Neural progenitor cell (in vitro differentiated cells): ENCODE data around the gene UNK. TPM values are rescaled to one million over a fixed set of nuclear protein-coding genes. Genes with fewer than 3 reads are reported as not detected.

Source experiments
- DNase-seq: peaks from one replicate; pipeline ENCODE4 v3.0.0-alpha.2; 2016; ENCODE audit warnings: low spot score
- H2AFZ ChIP-seq: fragments of 200-600 bp; sonication (generic); replicated peaks from 2 replicates; pipeline ENCODE4 v1.6.1; 2016; ENCODE audit warnings: antibody characterized with exemption
- H3F3A ChIP-seq: fragments of 200-600 bp; sonication (generic); 2 replicates; pipeline ENCODE4 v1.6.1; 2016; ENCODE audit warnings: antibody characterized with exemption, low read depth
- H3K27ac ChIP-seq: fragments of 200-600 bp; sonication (generic); 2 replicates; pipeline ENCODE4 v1.5.1; 2016; ENCODE audit warnings: mild to moderate bottlenecking
- H3K27me3 ChIP-seq: fragments of 200-600 bp; sonication (generic); 2 replicates; pipeline ENCODE4 v1.6.1; 2016; ENCODE audit warnings: mild to moderate bottlenecking, moderate library complexity
- H3K36me3 ChIP-seq: fragments of 200-600 bp; sonication (generic); 2 replicates; pipeline ENCODE4 v1.5.1; 2016
- H3K4me1 ChIP-seq: fragments of 200-600 bp; sonication (generic); 2 replicates; pipeline ENCODE4 v1.6.1; 2016; ENCODE audit warnings: mixed run types
- H3K4me2 ChIP-seq: fragments of 200-600 bp; sonication (generic); 2 replicates; pipeline ENCODE4 v1.6.1; 2016
- H3K4me3 ChIP-seq: fragments of 200-600 bp; sonication (generic); 2 replicates; pipeline ENCODE4 v1.5.1; 2016
- H3K79me2 ChIP-seq: fragments of 200-600 bp; sonication (generic); 2 replicates; pipeline ENCODE4 v1.6.1; 2016; ENCODE audit warnings: low read depth
- H3K9ac ChIP-seq: fragments of 200-600 bp; sonication (generic); 2 replicates; pipeline ENCODE4 v1.6.1; 2016
- H3K9me3 ChIP-seq: fragments of 200-600 bp; sonication (generic); 2 replicates; pipeline ENCODE4 v1.5.1; 2016; ENCODE audit warnings: low read depth
- H4K20me1 ChIP-seq: fragments of 200-600 bp; sonication (generic); 2 replicates; pipeline ENCODE4 v1.6.1; 2016; ENCODE audit warnings: low read depth
- H3K27ac Mint-ChIP-seq: 3 replicates; pipeline ENCODE4 v1.8.0; 2021; ENCODE audit warnings: mixed read lengths
- H3K27me3 Mint-ChIP-seq: 2 replicates; pipeline ENCODE4 v1.8.0; 2022; ENCODE audit warnings: low read depth, mild to moderate bottlenecking, inconsistent platforms, moderate library complexity, mixed read lengths; ENCODE audit not compliant: insufficient read depth
- H3K36me3 Mint-ChIP-seq: 3 replicates; pipeline ENCODE4 v1.8.0; 2021; ENCODE audit warnings: mixed read lengths
- H3K4me1 Mint-ChIP-seq: 3 replicates; pipeline ENCODE4 v1.8.0; 2021; ENCODE audit warnings: mixed read lengths
- H3K4me3 Mint-ChIP-seq: 3 replicates; pipeline ENCODE4 v1.8.0; 2021; ENCODE audit warnings: mild to moderate bottlenecking, moderate library complexity, mixed read lengths
- H3K9me3 Mint-ChIP-seq: 3 replicates; pipeline ENCODE4 v1.8.0; 2020; ENCODE audit warnings: mixed read lengths
- CTCF ChIP-seq: fragments of 200-600 bp; sonication (generic); IDR thresholded peaks from 2 replicates; pipeline ENCODE4 v1.5.1; 2017; ENCODE audit warnings: antibody characterized with exemption, mild to moderate bottlenecking
- EZH2 ChIP-seq: fragments of 200-600 bp; sonication (generic); IDR thresholded peaks from 2 replicates; pipeline ENCODE4 v1.6.1; 2017; ENCODE audit warnings: antibody characterized with exemption, mild to moderate bottlenecking, moderate library complexity
- EZH2phosphoT487 ChIP-seq: fragments of 200-600 bp; sonication (generic); IDR thresholded peaks from 2 replicates; pipeline ENCODE4 v1.6.1; 2017; ENCODE audit warnings: antibody characterized with exemption
- total RNA-seq: library from RNA; depleted of rRNA; stranded (reverse); fragments of >200 nt; gene quantifications from 2 replicates; pipeline ENCODE4 v1.2.3, GENCODE V29; 2015; ENCODE audit warnings: low replicate concordance

Gene UNK
- total RNA-seq, 1 donor from 2014 or later = 38.5 TPM

DNA sequence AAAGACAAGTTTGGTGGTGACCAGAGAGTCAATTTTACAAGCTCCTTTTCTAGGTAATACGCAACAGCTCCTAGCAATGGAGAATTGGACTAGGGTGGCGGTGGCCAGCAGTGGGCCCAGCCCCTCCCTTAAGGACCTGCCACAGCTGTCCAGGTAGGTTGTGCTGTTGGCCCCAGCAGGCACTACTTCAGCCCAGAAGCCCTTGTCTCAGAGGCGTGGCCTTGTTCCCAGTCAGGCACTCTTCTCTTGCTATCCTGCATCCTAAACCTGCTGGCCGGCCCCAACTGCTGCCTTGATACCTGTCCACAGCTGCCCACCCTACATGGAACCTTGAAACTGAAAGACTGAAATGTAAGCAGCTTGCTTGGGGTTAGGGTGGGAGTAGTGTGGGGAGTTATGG, 18.6 kb upstream of the UNK start:
- TF ChIP-seq EZH2 (no peak), CTCF (no peak), EZH2phosphoT487 (no peak)
- Histone ChIP-seq H3K4me1 (no peaks in the 10 kb centered on the region), H3K27ac (no peak overlapping the region), H3F3A (peaks cover 23% of the 10 kb centered on the region), H3K9ac (no peak overlapping the region), H3K36me3 (no peaks in the 10 kb centered on the region), H4K20me1 (no peaks in the 10 kb centered on the region), H3K4me2 (no peak overlapping the region), H3K9me3 (no peaks in the 10 kb centered on the region), H3K27me3 (peaks cover 8% of the 10 kb centered on the region), H3K79me2 (no peaks in the 10 kb centered on the region), H2AFZ (no peak overlapping the region), H3K4me3 (no peak overlapping the region)
- DNase-seq = no peak
- H3K4me1 Mint-ChIP-seq = peaks cover 5% of the 10 kb centered on the region
- H3K36me3 Mint-ChIP-seq = peaks cover 2% of the 10 kb centered on the region
- H3K4me3 Mint-ChIP-seq = peak overlapping the region; percentile 81
- no peak overlapping the region for H3K27ac Mint-ChIP-seq
- H3K27me3 Mint-ChIP-seq = peaks cover 8% of the 10 kb centered on the region
- H3K9me3 Mint-ChIP-seq = no peaks in the 10 kb centered on the region

DNA sequence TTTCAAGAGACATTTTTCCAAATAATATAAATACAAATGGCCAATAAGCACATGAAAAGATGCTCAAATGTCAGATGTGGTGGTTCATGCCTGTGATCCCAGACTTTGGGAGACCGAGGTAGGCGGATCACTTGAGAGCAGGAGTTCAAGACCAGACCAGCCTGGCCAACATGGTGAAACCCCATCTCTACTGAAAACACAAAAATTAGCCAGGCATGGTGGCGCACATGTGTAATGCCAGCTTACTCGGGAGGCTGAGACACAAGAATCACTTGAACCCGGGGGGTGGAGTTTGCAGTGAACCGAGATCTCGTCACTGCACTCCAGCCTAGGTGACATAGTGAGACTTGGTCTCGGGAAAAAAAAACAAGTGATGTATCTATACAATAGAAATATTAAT, 16.7 kb upstream of the UNK start:
- DNase-seq = no peak
- peaks cover 11% of the 10 kb centered on the region for H3K4me1 Mint-ChIP-seq
- H3K27me3 Mint-ChIP-seq = peaks cover 3% of the 10 kb centered on the region
- Histone ChIP-seq H3K9me3 (no peaks in the 10 kb centered on the region), H3K27me3 (peaks cover 8% of the 10 kb centered on the region), H3K27ac (no peak overlapping the region), H4K20me1 (no peaks in the 10 kb centered on the region), H3K4me2 (no peak overlapping the region), H3K36me3 (no peaks in the 10 kb centered on the region), H2AFZ (no peak overlapping the region), H3K4me3 (no peak overlapping the region), H3F3A (peaks cover 30% of the 10 kb centered on the region), H3K9ac (no peak overlapping the region), H3K79me2 (no peaks in the 10 kb centered on the region), H3K4me1 (no peaks in the 10 kb centered on the region)
- H3K36me3 Mint-ChIP-seq = no peaks in the 10 kb centered on the region
- no peaks in the 10 kb centered on the region for H3K9me3 Mint-ChIP-seq
- H3K4me3 Mint-ChIP-seq = no peak overlapping the region
- TF ChIP-seq CTCF = no peak
- no peak overlapping the region for H3K27ac Mint-ChIP-seq

DNA sequence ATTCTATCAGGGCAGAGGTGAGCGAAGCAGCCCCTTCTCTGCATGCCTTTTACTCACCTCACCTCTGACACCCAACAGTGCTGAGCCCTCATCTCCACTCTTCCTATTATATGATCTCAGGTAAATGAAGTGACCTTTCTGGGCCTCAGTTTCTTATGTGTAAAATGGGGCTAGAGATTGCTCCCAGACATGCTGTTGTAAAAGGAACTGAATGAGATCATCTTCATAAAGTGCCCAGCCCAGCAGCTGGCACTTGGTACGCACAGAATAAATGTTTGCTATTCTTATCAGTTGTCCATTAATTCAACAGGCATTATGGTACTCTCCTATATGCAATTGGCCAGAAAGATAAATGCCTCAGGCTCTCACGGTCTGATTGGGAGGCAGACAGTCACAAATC, 15.1 kb upstream of the UNK start:
- Histone ChIP-seq H3K36me3 (no peaks in the 10 kb centered on the region), H3K4me1 (no peaks in the 10 kb centered on the region), H4K20me1 (no peaks in the 10 kb centered on the region), H3K27ac (no peak overlapping the region), H3K9me3 (no peaks in the 10 kb centered on the region), H3F3A (peaks cover 30% of the 10 kb centered on the region), H3K27me3 (no peaks in the 10 kb centered on the region), H3K4me3 (no peak overlapping the region), H3K4me2 (no peak overlapping the region), H2AFZ (no peak overlapping the region), H3K79me2 (no peaks in the 10 kb centered on the region), H3K9ac (no peak overlapping the region)
- Mint-ChIP-seq H3K4me3 (no peak overlapping the region), H3K27ac (no peak overlapping the region), H3K4me1 (peaks cover 11% of the 10 kb centered on the region), H3K9me3 (no peaks in the 10 kb centered on the region), H3K27me3 (peaks cover 3% of the 10 kb centered on the region), H3K36me3 (no peaks in the 10 kb centered on the region)
- TF ChIP-seq CTCF = no peak
- TF ChIP-seq EZH2 = no peak
- TF ChIP-seq EZH2phosphoT487 = no peak
- no peak for DNase-seq
